ENCODE data around the gene PIGT. TPM values are rescaled to one million over a fixed set of nuclear protein-coding genes. Genes with fewer than 3 reads are reported as not detected.

The PIGT gene
- total RNA-seq, 1 experiment from 2014 or later: 73.9 TPM

DNA sequence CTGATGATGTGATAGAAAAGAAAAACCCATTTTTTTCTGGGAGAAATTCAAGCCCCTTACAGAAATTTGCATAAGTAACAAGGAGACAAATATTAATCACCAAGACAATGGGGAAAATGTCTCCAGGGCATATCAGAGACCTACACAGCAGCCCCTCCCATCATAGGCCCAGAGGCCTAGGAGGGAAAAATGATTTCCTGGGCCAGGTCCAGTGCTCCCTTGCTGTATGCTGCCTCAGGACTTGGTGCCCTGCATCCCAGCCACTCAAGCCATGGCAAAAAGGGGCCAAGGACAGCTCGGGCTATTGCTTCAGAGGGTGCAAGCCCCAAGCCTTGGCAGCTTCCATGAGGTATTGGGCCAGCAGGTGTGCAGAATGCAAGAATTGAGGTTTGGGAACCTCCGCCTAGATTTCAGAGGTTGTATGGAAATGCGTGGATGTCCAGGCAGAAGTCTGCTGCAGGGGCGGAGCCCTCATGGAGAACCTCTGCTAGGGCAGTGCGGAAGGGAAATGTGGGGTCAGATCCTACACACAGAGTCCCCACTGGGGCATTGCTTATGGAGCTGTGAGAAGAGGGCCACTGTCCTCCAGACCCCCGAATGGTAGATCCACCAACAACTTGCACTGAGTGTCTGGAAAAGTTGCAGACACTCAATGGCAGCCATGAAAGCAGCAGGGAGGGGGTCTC is 15.5 kb upstream of the PIGT start:
- no peak overlapping the region for H3K27ac ChIP-seq (ENCODE audit: insufficient read length, low read depth, low read length)
- Mint-ChIP-seq H3K27ac (no peak overlapping the region), H3K4me3 (no peak overlapping the region), H3K36me3 (ENCODE audit: insufficient read depth in 1 of 3, low read depth in 3 of 3) (peaks cover 7 to 25% (median 19%) of the 10 kb centered on the region in 3 experiments; a peak in 6 of 7 replicates), H3K4me1 (peaks cover 3 to 5% of the 10 kb centered on the region in 2 experiments), H3K9me3 (peaks cover 33 to 35% of the 10 kb centered on the region in 2 experiments), H3K27me3 (ENCODE audit: low read depth) (peaks cover 38% of the 10 kb centered on the region)
- H4K8ac ChIP-seq (replicated peaks; ENCODE audit: insufficient read length, low read depth, low read length): no peak overlapping the region
- peaks cover 3% of the 10 kb centered on the region; the same call in 1 of the 2 replicates for H3K27me3 ChIP-seq (ENCODE audit: insufficient read depth, low read length)
- H3K18ac ChIP-seq (ENCODE audit: insufficient read length, low read depth, low read length): no peak overlapping the region
- H2BK120ac ChIP-seq (ENCODE audit: low read depth, low read length, poor library complexity, severe bottlenecking): no peak overlapping the region
- H3K14ac ChIP-seq (ENCODE audit: insufficient read depth, low read length): no peak overlapping the region
- H2BK15ac ChIP-seq (ENCODE audit: low read depth, low read length): no peak overlapping the region
- no peak overlapping the region for H3K9ac ChIP-seq (ENCODE audit: extremely low read depth, insufficient read length, low read length)
- no peak for DNase-seq
- peaks cover 1% of the 10 kb centered on the region for H3K23me2 ChIP-seq (ENCODE audit: insufficient read length, low read depth, low read length, poor library complexity, severe bottlenecking)
- no peak overlapping the region for H2BK5ac ChIP-seq (ENCODE audit: insufficient read length, low read length)
- no peak overlapping the region for H4K91ac ChIP-seq (ENCODE audit: insufficient read length, low read depth, low read length)
- TF ChIP-seq, protein P1, sequence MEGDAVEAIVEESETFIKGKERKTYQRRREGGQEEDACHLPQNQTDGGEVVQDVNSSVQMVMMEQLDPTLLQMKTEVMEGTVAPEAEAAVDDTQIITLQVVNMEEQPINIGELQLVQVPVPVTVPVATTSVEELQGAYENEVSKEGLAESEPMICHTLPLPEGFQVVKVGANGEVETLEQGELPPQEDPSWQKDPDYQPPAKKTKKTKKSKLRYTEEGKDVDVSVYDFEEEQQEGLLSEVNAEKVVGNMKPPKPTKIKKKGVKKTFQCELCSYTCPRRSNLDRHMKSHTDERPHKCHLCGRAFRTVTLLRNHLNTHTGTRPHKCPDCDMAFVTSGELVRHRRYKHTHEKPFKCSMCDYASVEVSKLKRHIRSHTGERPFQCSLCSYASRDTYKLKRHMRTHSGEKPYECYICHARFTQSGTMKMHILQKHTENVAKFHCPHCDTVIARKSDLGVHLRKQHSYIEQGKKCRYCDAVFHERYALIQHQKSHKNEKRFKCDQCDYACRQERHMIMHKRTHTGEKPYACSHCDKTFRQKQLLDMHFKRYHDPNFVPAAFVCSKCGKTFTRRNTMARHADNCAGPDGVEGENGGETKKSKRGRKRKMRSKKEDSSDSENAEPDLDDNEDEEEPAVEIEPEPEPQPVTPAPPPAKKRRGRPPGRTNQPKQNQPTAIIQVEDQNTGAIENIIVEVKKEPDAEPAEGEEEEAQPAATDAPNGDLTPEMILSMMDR (conservative IDR thresholded peaks at IDR 0.05): no peak
- H3K79me1 ChIP-seq (ENCODE audit: insufficient read depth, low read depth, low read length, poor library complexity, severe bottlenecking): no peaks in the 10 kb centered on the region
- H2BK12ac ChIP-seq (ENCODE audit: insufficient read length, low read depth, low read length): no peak overlapping the region
- H2BK20ac ChIP-seq (ENCODE audit: low read depth, low read length, poor library complexity, severe bottlenecking): no peak overlapping the region
- WGBS (ENCODE audit: extremely low coverage, insufficient read length, low lambda C conversion rate): no CpG with 5 or more reads among the region's 6 CpGs
- H4K20me1 ChIP-seq (ENCODE audit: control insufficient read depth, insufficient read depth, insufficient read length): no peaks in the 10 kb centered on the region
- H3K9me3 ChIP-seq (ENCODE audit: control insufficient read depth, low read depth, low read length): no peaks in the 10 kb centered on the region
- no peak overlapping the region for H3K23ac ChIP-seq (ENCODE audit: insufficient read length, low read depth, low read length)
- H2AK5ac ChIP-seq (ENCODE audit: insufficient read length, low read length): no peak overlapping the region
- H2AFZ ChIP-seq (ENCODE audit: low read length): no peak overlapping the region
- no peak overlapping the region for H3T11ph ChIP-seq (ENCODE audit: low read length)
- no peaks in the 10 kb centered on the region for H3K79me2 ChIP-seq (ENCODE audit: insufficient read depth, low read length)
- H3K4me1 ChIP-seq (ENCODE audit: insufficient read depth, low read length): no peaks in the 10 kb centered on the region
- H3K4me2 ChIP-seq (ENCODE audit: insufficient read depth, insufficient read length, low read length): no peak overlapping the region
- H3K4ac ChIP-seq (ENCODE audit: low read depth, low read length): no peak overlapping the region
- H3K56ac ChIP-seq (ENCODE audit: insufficient read length, low read depth, low read length): no peak overlapping the region
- no peak overlapping the region for H4K5ac ChIP-seq (ENCODE audit: insufficient read length, low read depth, low read length)

Data from H9 (cell line).